Natural killer cell (primary cell): Measurements from ENCODE around the gene HNRNPR. TPM values are rescaled to one million over a fixed set of nuclear protein-coding genes. Genes with fewer than 3 reads are reported as not detected.

Experiments
- ATAC-seq, 3 donors: fragments of 150-1000 bp in 2 of 3; fragments of 200-7000 bp in 1 of 3; cut with Tn5 transposase; 1 replicate in 1 of 3; 2 replicates in 2 of 3; pipeline ENCODE4 v1.10.0; 2021; ENCODE audit warnings: mild to moderate bottlenecking in 2 of 3, moderate library complexity in 2 of 3
- DNase-seq, 2 donors: peaks; one replicate each; pipeline versions ENCODE4 v3.0.0 to v3.0.0-alpha.2; 2013 to 2021; ENCODE audit warnings: mixed read lengths in 1 of 2
- H3K27ac ChIP-seq: one replicate; pipeline ENCODE4 v1.5.1; 2013; ENCODE audit warnings: mild to moderate bottlenecking, low read length
- H3K27me3 ChIP-seq: one replicate; pipeline ENCODE4 v1.6.1; 2013; ENCODE audit warnings: low read length; ENCODE audit not compliant: control insufficient read depth, insufficient read depth
- H3K36me3 ChIP-seq: one replicate; pipeline ENCODE4 v1.6.1; 2013; ENCODE audit warnings: low read length; ENCODE audit not compliant: control insufficient read depth, insufficient read depth
- H3K4me1 ChIP-seq: one replicate; pipeline ENCODE4 v1.6.1; 2013; ENCODE audit warnings: low read length; ENCODE audit not compliant: control insufficient read depth, insufficient read depth
- H3K4me3 ChIP-seq: one replicate; pipeline ENCODE4 v1.5.1; 2013; ENCODE audit warnings: low read length
- H3K9me3 ChIP-seq: one replicate; pipeline ENCODE4 v1.6.1; 2013; ENCODE audit warnings: low read length; ENCODE audit not compliant: control insufficient read depth, insufficient read depth
- H3K27ac Mint-ChIP-seq, 2 donors: one replicate each; pipeline ENCODE4 v1.8.0; 2022; ENCODE audit warnings: mild to moderate bottlenecking in 2 of 2, mixed read lengths in 2 of 2, moderate library complexity in 1 of 2
- H3K27me3 Mint-ChIP-seq, 2 donors: one replicate each; pipeline ENCODE4 v1.8.0; 2022; ENCODE audit warnings: low read depth in 2 of 2, mixed read lengths in 2 of 2
- H3K36me3 Mint-ChIP-seq: one replicate; pipeline ENCODE4 v1.8.0; 2022; ENCODE audit warnings: mixed read lengths
- H3K4me1 Mint-ChIP-seq, 2 donors: one replicate each; pipeline ENCODE4 v1.8.0; 2022; ENCODE audit warnings: mixed read lengths in 2 of 2
- H3K4me3 Mint-ChIP-seq: one replicate; pipeline ENCODE4 v1.8.0; 2022; ENCODE audit warnings: mild to moderate bottlenecking, moderate library complexity, mixed read lengths
- H3K9me3 Mint-ChIP-seq, 2 donors: one replicate each; pipeline ENCODE4 v1.8.0; 2022; ENCODE audit warnings: mixed read lengths in 2 of 2
- WGBS: methylation state at CpG from one replicate; pipeline ENCODE4 v1.1.7; 2013; ENCODE audit warnings: missing lambda C conversion rate; ENCODE audit not compliant: insufficient coverage; 5-methylcytosine and 5-hydroxymethylcytosine counted together
- intact Hi-C: fragments of 100-400 bp; cut with micrococcal nuclease; formaldehyde crosslinking; loops from one replicate; pipeline ENCODE4 v1.14.2; 2022
- total RNA-seq, 4 donors: library from RNA; stranded (reverse); fragments of 120-200 nt in 1 of 4; gene quantifications; one replicate each; pipeline versions ENCODE4 v1.2.3 to v1.2.4, GENCODE V29; 2013 to 2022
- TF ChIP-seq, protein P1 (sequence below): fragments of 200-600 bp; IDR thresholded peaks from one replicate; pipeline ENCODE4 v1.8.0; 2022; ENCODE audit warnings: antibody characterized with exemption

HNRNPR gene
- total RNA-seq, 3 donors from 2014 or later (not counting 1 experiment from before 2014, with no cell fraction given): 126 to 134 (median 128) TPM

DNA sequence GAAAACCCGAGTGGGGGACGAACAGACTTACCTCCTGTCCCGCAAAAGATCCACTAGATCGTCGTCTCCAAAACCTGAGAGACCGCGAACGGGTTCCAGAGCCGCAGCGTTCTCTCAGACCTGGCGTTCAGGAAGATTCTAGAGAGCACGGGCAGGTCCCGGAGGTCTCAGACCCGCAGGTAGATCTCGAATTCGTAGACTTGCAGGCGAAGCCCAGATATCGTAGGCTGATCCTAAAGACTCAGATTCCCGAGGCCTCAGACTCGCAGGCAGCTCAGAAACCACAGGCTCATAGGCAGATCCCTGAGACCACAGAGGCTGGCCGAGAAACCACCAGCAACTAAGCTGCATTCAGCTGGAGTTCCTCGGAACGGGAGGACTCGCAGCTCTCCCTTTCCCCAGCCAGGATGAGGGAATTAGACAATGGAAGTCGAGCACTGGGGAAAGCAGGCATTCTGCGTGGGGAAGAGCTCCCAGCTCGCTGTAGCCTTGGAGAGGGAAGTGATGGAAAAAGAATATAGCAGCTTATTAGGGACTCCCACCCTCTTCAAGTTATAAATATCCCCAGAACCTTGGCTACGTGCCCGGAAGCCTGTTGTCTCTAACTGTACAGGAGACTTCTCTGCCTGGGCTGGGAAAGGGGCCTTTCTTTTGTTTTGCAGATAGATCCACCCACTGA, 25.4 kb upstream of the HNRNPR start, which contains the start of gene ZNF436:
ZNF436 (minus strand) TSS at position 502 of the 679 bp plus-strand sequence. CDS start 1,831 bp downstream, outside the sequence.
- Histone ChIP-seq H3K27me3 (no peaks in the 10 kb centered on the region), H3K36me3 (peaks cover 2% of the 10 kb centered on the region), H3K4me3 (peak within 1 kb of the TSS; percentile 98), H3K27ac (peak within 1 kb of the TSS; percentile 85), H3K9me3 (no peaks in the 10 kb centered on the region), H3K4me1 (peaks cover 21% of the 10 kb centered on the region)
- WGBS: under 1% methylated on average over 27 of the region's 29 CpGs
- Mint-ChIP-seq H3K27me3 (no peaks in the 10 kb centered on the region), H3K9me3 (no peaks in the 10 kb centered on the region), H3K4me1 (peaks cover 35 to 43% of the 10 kb centered on the region in 2 donors), H3K27ac (peak within 1 kb of the TSS; percentile 93 to 98), H3K4me3 (peak within 1 kb of the TSS; percentile 95), H3K36me3 (no peaks in the 10 kb centered on the region)
- ATAC-seq: no peak
- intact Hi-C loops: no loop called here
- TF ChIP-seq, protein P1, sequence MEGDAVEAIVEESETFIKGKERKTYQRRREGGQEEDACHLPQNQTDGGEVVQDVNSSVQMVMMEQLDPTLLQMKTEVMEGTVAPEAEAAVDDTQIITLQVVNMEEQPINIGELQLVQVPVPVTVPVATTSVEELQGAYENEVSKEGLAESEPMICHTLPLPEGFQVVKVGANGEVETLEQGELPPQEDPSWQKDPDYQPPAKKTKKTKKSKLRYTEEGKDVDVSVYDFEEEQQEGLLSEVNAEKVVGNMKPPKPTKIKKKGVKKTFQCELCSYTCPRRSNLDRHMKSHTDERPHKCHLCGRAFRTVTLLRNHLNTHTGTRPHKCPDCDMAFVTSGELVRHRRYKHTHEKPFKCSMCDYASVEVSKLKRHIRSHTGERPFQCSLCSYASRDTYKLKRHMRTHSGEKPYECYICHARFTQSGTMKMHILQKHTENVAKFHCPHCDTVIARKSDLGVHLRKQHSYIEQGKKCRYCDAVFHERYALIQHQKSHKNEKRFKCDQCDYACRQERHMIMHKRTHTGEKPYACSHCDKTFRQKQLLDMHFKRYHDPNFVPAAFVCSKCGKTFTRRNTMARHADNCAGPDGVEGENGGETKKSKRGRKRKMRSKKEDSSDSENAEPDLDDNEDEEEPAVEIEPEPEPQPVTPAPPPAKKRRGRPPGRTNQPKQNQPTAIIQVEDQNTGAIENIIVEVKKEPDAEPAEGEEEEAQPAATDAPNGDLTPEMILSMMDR: no peak
- DNase-seq: peak in 1 of 2 donors; percentile 68

DNA sequence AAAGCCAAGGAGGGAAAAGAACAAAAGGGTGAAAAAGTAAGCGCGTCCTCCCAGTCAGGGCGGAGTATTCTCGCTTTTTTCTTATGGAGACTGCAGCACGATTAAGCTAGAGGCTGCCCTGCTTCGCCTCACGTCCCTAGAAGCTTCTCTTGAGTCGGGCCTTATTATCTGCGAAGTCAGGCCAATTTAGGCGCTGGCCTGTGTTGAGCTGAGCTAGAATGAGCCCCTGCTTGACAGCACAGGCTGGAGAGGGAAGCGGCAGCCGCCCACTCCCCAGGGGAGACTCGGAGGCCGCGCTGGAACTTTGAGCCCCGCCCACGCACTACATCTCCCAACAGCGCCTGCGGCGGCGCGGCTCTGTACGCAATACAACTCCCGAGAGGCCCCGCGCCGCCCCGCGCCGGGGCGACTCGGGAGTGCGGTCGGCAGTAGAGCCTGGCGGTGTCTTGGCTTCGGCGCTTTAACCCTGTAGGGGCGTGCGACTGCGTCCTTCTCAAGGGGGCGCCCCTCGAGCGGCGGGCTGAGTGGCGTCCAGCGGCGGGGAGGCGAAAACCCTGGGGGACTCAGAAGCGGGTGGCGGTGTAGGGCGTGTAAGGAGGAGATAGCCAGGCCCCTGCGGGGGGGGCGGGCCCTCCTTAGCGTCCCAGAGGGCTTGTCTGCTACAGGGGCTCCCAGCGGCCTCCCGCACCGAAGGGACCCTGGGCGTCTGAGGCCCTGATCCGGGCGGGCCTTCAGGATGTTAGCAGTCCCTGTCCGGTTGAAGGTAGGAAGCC, 24.7 kb upstream of the HNRNPR start:
- DNase-seq (peak; percentile 83 to 93), ATAC-seq (peak; percentile 76 to 91 (median 80))
- no peaks in the 10 kb centered on the region for H3K36me3 Mint-ChIP-seq
- Histone ChIP-seq H3K27ac (peak overlapping the region; percentile 85), H3K4me3 (peak overlapping the region; percentile 98), H3K4me1 (peaks cover 21% of the 10 kb centered on the region), H3K36me3 (peaks cover 3% of the 10 kb centered on the region), H3K9me3 (peaks cover under 1% of the 10 kb centered on the region), H3K27me3 (no peaks in the 10 kb centered on the region)
- TF ChIP-seq, protein P1: no peak
- H3K4me3 Mint-ChIP-seq: peak overlapping the region; percentile 95
- H3K4me1 Mint-ChIP-seq: peaks cover 35 to 43% of the 10 kb centered on the region in 2 donors
- peak overlapping the region; percentile 93 to 98 for H3K27ac Mint-ChIP-seq
- under 1% methylated on average over 61 of the region's 61 CpGs for WGBS
- intact Hi-C loops: loop anchor here (1.0 kb wide), 1 partner anchor 24 kb away; the partner anchor contains the start of gene HNRNPR
- H3K9me3 Mint-ChIP-seq: no peaks in the 10 kb centered on the region
- H3K27me3 Mint-ChIP-seq: no peaks in the 10 kb centered on the region

DNA sequence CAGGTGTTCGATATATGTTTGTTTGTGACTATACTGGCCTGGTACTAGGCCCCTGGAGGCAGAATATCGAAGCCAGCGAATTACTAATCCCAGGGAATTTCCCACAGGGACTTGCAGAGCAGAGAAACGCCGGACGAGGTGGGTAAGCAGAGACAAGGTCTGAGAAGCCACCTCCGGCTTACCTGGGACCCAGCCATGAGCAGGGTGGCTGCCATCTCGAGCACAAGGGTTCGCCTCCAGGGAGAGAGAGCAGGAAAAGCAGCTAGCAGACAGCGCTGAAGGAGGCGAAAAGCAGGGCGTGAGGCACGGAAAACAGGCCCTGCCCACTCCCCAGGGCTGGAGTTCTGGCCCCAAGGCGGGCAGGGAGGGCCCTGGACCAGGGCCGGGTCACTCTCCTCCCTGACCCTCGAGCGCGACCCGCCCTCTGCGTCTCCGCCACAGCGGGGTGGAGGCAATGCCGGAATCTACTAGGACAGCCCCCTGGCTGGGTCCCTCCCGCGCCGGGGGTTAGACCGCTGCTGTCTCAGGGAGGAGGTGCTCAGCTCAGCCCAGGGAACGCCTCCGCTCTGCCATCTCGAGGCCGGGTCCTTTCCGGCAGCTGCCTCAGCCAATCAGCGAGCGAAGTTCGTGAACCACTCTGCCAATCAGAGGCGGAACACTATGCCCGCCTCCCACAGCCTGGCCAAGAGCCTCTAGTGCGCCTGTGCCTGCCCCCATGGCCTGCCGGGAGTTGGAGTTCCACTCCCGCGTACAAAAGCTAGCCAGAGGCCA, 23.9 kb upstream of the HNRNPR start:
- Mint-ChIP-seq H3K36me3 (peaks cover 8% of the 10 kb centered on the region), H3K27ac (peak overlapping the region; percentile 93 to 98), H3K9me3 (peaks cover 1% of the 10 kb centered on the region in 2 donors), H3K27me3 (no peaks in the 10 kb centered on the region), H3K4me3 (peak overlapping the region; percentile 95), H3K4me1 (peaks cover 35 to 43% of the 10 kb centered on the region in 2 donors)
- Histone ChIP-seq H3K4me3 (peak overlapping the region; percentile 98), H3K36me3 (peaks cover 7% of the 10 kb centered on the region), H3K27ac (peak overlapping the region; percentile 85), H3K9me3 (peaks cover 8% of the 10 kb centered on the region), H3K4me1 (peaks cover 21% of the 10 kb centered on the region), H3K27me3 (no peaks in the 10 kb centered on the region)
- 3% methylated on average over 41 of the region's 41 CpGs for WGBS
- TF ChIP-seq, protein P1: no peak
- ATAC-seq (peak; percentile 88 to 96 (median 90)), DNase-seq (peak; percentile 96 to 99)
- intact Hi-C loops: loop anchor here (1.0 kb wide), 1 partner anchor 24 kb away; the partner anchor contains the start of gene HNRNPR
